Skeletal muscle tissue (tissue), 2 donors: ENCODE data around the gene CXXC5. TPM values are rescaled to one million over a fixed set of nuclear protein-coding genes. Genes with fewer than 3 reads are reported as not detected.

Source experiments
- small RNA-seq: library from RNA; depleted of rRNA; stranded (forward); fragments of <200 nt; gene quantifications from one replicate; pipeline ENCODE3, GENCODE V24; 2014
- total RNA-seq: library from RNA; depleted of rRNA; stranded (reverse); fragments of >200 nt; gene quantifications from one replicate; pipeline ENCODE4 v1.2.3, GENCODE V29; 2014

Gene CXXC5
- total RNA-seq, 1 donor from 2014 or later, result 66.8 TPM

Small RNA genes within 50 kb of the gene (small RNA-seq; reads per million reads assigned to genes)
- not detected for gene RNU6-236P

Other genes starting within 250 kb of the CXXC5 start
- gene SPATA24, start 244.3 kb upstream of the CXXC5 start, total RNA-seq, result 12.0 TPM
- gene DNAJC18, start 208.8 kb upstream of the CXXC5 start, total RNA-seq, result 16.2 TPM
- 17.2 TPM for gene ECSCR, start 185.6 kb upstream of the CXXC5 start, total RNA-seq
- not detected for gene SMIM33, start 177.3 kb upstream of the CXXC5 start, total RNA-seq
- 14.6 TPM for gene STING1, start 165.6 kb upstream of the CXXC5 start, total RNA-seq
- gene UBE2D2, start 87.0 kb upstream of the CXXC5 start, total RNA-seq, result 81.9 TPM
- 0.52 TPM for gene PSD2, start 147.5 kb downstream of the CXXC5 start, total RNA-seq